Measurements from ENCODE around the gene CTSW.

The CTSW gene

GRCh38 chr11:65906602-65907001, 27.0 kb downstream of the CTSW start:
- no peak for DNase-seq

DNA sequence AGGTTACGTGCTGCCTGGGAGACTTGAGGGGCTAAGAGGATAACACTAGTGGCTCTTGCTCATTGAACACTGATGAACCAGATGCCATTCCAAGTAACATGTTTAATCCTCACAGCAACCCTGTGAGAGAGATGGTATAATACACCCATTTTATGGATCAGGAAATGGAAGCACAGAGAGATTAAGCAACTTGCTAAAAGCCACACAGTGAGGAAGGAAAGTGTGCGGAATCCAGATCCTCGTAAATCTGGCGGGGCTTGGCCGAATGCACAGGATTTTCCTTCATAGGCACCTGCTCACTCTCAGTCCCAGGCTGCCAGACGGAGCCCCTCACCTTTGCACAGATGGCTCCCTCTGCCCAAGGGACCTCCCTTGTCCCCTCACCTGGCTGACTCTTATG, 28.2 kb downstream of the CTSW start:
- DNase-seq, result no peak

- DNase-seq, result peak; percentile 47
Measured at GRCh38 chr11:65911682-65912568, 32.3 kb downstream of the CTSW start.

GRCh38 chr11:65912845-65913244, 33.2 kb downstream of the CTSW start:
- no peak for DNase-seq

GRCh38 chr11:65915101-65915820, 35.6 kb downstream of the CTSW start:
- DNase-seq, result no peak

GRCh38 chr11:65915821-65916251, 36.2 kb downstream of the CTSW start:
- no peak for DNase-seq

DNA sequence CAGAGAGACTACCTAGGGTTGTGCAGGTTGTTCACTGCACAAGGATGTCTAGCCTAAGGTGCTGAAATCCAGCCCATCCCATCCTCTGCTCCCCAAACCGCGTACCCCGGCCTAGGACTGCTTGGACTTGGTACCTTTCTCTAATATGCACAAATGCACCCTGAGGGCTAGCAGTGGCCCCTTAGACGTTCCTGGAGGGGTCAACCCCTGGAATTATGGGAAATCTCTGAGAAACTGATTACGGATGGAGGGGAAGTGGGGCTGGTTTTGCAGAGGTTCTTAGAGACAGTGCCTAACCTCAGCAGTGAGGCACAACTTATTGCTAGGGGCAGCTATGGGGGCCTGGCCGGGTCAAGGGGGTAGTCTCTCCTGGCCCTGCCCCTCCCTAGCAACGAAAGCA, 36.8 kb downstream of the CTSW start:
- no peak for DNase-seq

DNA sequence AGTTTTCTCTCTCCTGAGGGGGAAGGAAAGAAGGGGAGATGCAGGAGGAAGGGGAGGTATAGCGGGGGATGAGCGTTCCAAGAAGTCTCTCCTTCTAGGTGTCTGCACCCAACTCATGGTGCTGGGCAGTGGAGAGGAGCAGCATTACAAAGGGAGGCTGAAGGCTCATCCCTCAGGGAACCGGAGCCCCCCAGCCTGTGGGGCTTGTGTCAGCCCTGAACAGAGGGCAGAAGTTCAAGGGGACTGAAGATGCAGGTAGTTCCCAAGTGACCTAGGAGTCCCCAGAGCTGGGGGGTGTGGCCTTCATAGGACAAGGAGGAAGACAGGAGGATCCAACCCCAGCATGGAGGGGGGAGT, 37.4 kb downstream of the CTSW start:
- DNase-seq, result no peak

DNA sequence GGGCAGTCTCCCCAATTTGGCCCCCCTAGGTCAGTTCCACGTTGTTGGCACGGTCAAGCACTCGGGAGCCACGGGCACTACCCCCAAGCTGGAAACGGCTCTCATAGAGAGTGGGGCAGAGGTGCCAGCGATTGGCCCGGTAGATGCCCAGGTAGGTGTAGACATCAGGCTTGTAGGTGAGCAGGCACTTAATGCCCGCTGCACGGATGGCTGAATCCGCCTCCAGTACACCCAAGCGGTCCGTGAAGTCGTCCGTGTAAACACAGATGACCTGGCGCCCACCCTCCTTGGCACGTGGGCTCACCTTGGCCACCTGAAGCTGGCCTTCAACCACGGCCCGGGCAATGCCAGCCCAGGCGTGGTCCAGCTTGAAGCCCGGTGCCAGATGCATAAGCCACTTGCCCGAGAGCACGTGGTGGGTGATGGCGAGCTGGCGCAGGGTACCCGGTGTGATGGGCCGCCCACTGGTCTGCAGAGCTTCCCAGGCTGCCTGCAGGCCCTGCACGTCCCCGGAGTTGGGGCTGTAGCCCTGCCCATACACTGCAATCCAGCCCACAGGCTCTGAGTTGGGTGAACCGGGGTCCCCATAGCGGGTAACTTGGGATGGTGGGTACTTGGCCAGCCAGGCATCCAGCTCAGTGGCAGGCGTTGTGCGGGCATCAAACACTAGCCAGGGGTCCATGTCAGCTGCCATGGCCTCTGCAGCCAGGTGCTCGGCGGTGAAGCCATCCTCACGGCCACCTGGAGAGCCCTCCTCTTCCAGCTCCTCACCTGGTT, 38.0 kb downstream of the CTSW start:
- DNase-seq, result no peak

- no peak for DNase-seq
Measured at GRCh38 chr11:65918211-65919140, 38.8 kb downstream of the CTSW start, which contains the start of gene C11orf68. Gene C11orf68, minus strand, starts transcription at chr11:65919062. Its CDS starts 31 bp downstream, at chr11:65919031.

DNA sequence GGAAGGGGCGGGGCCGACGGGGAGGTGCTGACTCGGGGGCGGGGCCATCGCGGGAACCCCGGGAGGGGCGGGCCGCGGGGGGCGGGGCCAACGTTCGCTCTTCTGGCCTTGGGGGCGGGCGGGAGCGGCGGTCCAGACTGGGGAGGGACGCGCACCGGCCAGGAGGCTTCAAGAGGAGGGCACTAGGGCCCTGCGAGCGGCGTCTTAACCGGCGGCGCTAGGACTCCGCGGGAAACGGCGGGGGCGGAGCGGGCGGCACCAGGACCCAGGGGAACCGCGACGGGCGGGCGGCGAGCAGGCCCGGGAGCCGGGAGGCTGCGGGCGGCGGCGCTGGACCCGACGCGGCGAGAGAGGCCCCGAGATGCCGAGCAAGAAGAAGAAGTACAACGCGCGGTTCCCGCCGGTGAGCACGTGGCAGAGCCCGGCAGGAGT, 39.5 kb downstream of the CTSW start, which contains the start of gene DRAP1:
Gene DRAP1 (plus strand): TSS at position 286 of the 432 bp plus-strand sequence. CDS start 76 bp downstream, at position 362.
- peak; percentile 98 for DNase-seq

GRCh38 chr11:65919573-65920371, 40.1 kb downstream of the CTSW start:
- peak; percentile 39 for DNase-seq

DNA sequence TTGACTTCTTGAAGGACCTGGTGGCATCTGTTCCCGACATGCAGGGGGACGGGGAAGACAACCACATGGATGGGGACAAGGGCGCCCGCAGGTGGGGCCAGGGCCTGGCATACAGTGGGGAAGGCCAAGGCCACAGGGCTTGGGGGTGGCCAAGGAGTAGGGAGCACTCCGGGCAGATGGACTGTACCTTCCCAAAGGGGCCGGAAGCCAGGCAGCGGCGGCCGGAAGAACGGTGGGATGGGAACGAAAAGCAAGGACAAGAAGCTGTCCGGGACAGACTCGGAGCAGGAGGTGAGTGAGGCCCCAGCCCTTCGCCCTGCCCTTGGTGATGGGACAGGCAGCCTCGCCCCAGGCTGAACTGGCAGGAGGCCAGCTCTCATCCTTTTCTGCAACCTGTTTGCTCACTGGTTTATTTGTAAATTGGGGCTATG, 40.8 kb downstream of the CTSW start:
- no peak for DNase-seq

GRCh38 chr11:65921033-65921555, 41.5 kb downstream of the CTSW start:
- no peak for DNase-seq

DNA sequence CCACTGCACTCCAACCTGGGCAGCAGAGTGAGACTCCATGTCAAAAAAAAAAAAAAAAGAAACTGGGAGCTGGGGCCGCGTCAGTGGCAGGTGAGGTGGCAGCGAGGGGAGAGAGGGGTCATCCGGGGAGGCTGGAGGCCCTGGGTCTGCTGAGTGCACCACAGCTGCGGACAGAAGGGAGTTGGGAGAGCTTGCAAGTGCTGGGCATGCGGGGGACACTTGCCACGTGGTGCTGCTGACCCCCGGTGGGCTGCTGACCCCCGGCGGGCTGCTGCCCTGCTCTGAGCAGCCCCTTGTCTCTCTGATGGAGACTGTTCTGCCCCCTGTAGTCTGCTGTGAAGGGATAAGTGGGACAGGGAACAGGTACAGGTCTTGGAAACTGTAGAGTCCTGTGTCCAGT, 42.2 kb downstream of the CTSW start:
- no peak for DNase-seq

GRCh38 chr11:65922565-65922964, 42.9 kb downstream of the CTSW start:
- no peak for DNase-seq

- DNase-seq, result no peak
Measured at GRCh38 chr11:65925397-65925796, 45.8 kb downstream of the CTSW start.

- DNase-seq, result peak; percentile 82
Measured at GRCh38 chr11:65927904-65928397, 48.3 kb downstream of the CTSW start.

GRCh38 chr11:65928667-65929066, 49.0 kb downstream of the CTSW start:
- DNase-seq, result no peak

DNA sequence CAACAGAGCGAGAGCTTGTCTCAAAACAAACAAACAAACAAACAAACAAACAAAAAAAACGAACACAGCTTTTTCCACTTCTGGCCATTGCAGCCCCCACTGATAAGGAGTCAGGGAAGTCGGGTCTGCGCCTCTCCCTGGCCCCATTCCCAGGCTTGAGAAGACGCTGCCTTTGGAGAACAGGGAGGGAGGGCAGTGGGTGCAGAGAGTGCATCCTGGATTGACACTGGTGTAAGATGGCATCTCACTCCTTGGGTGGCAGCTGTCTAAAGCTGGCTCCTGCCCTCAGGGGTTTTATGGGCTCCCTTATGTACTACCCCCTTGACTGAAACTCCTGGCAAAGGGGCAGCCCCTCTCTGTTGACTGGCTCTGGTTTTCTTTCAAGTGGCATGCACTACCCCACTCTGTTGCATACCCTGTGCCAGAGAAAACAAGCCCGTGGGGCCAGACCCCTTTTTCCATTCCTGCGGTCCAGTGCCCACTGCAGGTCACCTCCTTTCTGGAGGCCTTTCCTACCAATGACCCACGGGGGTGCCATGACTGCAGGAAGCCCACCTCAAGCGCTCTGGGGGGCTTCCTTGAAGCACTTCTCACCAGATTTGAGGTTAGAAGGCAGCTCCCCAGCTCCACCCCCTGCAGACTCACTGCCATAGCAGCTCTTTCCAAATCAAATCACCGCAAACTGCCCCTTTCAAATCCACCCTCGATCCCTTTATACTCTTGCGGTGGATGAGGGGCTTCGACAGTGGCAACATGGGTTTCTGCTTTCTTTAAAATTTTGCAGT, 52.3 kb downstream of the CTSW start:
- DNase-seq, result no peak

Data from GDM1 (cell line).